ENCODE data around the gene ABLIM2.

ABLIM2 gene

GRCh38 chr4:8181119-8181518, 22.5 kb upstream of the ABLIM2 start:
- TF ChIP-seq EZH2 (optimal IDR thresholded peaks at IDR 0.05; ENCODE audit: low read depth, low read length) = no peak
- TF ChIP-seq EZH2phosphoT487 (IDR thresholded peaks at IDR 0.05; ENCODE audit: low read length) = no peak
- TF ChIP-seq CTCF (IDR thresholded peaks at IDR 0.05; ENCODE audit: low read length) = no peak
- Histone ChIP-seq H3K4me3 (ENCODE audit: low read length) (no peak overlapping the region), H3K9me2 (replicated peaks; ENCODE audit: insufficient read depth, low read length) (no peaks in the 10 kb centered on the region), H3K27me3 (replicated peaks; ENCODE audit: insufficient read depth, low read length) (peaks cover 46% of the 10 kb centered on the region), H3K36me3 (replicated peaks; ENCODE audit: insufficient read depth, low read length) (no peaks in the 10 kb centered on the region), H3K9ac (ENCODE audit: low read length) (no peak overlapping the region), H3F3A (ENCODE audit: insufficient read depth, low read length) (0 out of 2 replicates have a peak, but pooled peaks cover 3% of the 10 kb centered on the region), H3K79me2 (ENCODE audit: low read length) (no peaks in the 10 kb centered on the region), H2AFZ (ENCODE audit: low read length) (no peak overlapping the region), H3K4me1 (ENCODE audit: low read length) (0 out of 2 replicates have a peak, but pooled peaks cover 3% of the 10 kb centered on the region), H3K27ac (ENCODE audit: low read length) (no peak overlapping the region), H3K4me2 (ENCODE audit: low read depth, low read length) (no peak overlapping the region), H4K20me1 (ENCODE audit: insufficient read depth, low read length) (no peaks in the 10 kb centered on the region), H3K9me3 (replicated peaks; ENCODE audit: insufficient read depth, low read length) (no peaks in the 10 kb centered on the region)
- DNase-seq = no peak

- no peaks in the 10 kb centered on the region for H3K9me2 ChIP-seq (replicated peaks; ENCODE audit: insufficient read depth, low read length)
- H2AFZ ChIP-seq (ENCODE audit: low read length) = no peak overlapping the region
- H3K4me1 ChIP-seq (ENCODE audit: low read length) = 0 out of 2 replicates have a peak, but pooled peaks cover under 1% of the 10 kb centered on the region
- H3K4me2 ChIP-seq (ENCODE audit: low read depth, low read length) = no peak overlapping the region
- H3K27me3 ChIP-seq (replicated peaks; ENCODE audit: insufficient read depth, low read length) = peaks cover 40% of the 10 kb centered on the region
- no peak overlapping the region for H3K4me3 ChIP-seq (ENCODE audit: low read length)
- TF ChIP-seq CTCF (IDR thresholded peaks at IDR 0.05; ENCODE audit: low read length) (no peak), EZH2 (optimal IDR thresholded peaks at IDR 0.05; ENCODE audit: low read depth, low read length) (no peak), EZH2phosphoT487 (IDR thresholded peaks at IDR 0.05; ENCODE audit: low read length) (no peak)
- H3F3A ChIP-seq (ENCODE audit: insufficient read depth, low read length) = 0 out of 2 replicates have a peak, but pooled peaks cover 1% of the 10 kb centered on the region
- no peaks in the 10 kb centered on the region for H4K20me1 ChIP-seq (ENCODE audit: insufficient read depth, low read length)
- H3K27ac ChIP-seq (ENCODE audit: low read length) = no peak overlapping the region
- DNase-seq = no peak
- H3K79me2 ChIP-seq (ENCODE audit: low read length) = no peaks in the 10 kb centered on the region
- no peak overlapping the region for H3K9ac ChIP-seq (ENCODE audit: low read length)
- H3K9me3 ChIP-seq (replicated peaks; ENCODE audit: insufficient read depth, low read length) = no peaks in the 10 kb centered on the region
- no peaks in the 10 kb centered on the region for H3K36me3 ChIP-seq (replicated peaks; ENCODE audit: insufficient read depth, low read length)
Observed at GRCh38 chr4:8180310-8181093, 21.9 kb upstream of the ABLIM2 start.

GRCh38 chr4:8179771-8180170, 21.2 kb upstream of the ABLIM2 start:
- H3K9me3 ChIP-seq (replicated peaks; ENCODE audit: insufficient read depth, low read length) = no peaks in the 10 kb centered on the region

More at GRCh38 chr4:8179771-8180170, 21.2 kb upstream of the ABLIM2 start:
- H3K4me1 ChIP-seq (ENCODE audit: low read length) = no peaks in the 10 kb centered on the region
- no peaks in the 10 kb centered on the region for H4K20me1 ChIP-seq (ENCODE audit: insufficient read depth, low read length)
- H3K4me2 ChIP-seq (ENCODE audit: low read depth, low read length) = no peak overlapping the region
- no peak overlapping the region for H3K27ac ChIP-seq (ENCODE audit: low read length)
- H3K9ac ChIP-seq (ENCODE audit: low read length) = no peak overlapping the region
- no peak for TF ChIP-seq CTCF (IDR thresholded peaks at IDR 0.05; ENCODE audit: low read length)
- no peaks in the 10 kb centered on the region for H3K36me3 ChIP-seq (replicated peaks; ENCODE audit: insufficient read depth, low read length)
- no peaks in the 10 kb centered on the region for H3K9me2 ChIP-seq (replicated peaks; ENCODE audit: insufficient read depth, low read length)
- H3F3A ChIP-seq (ENCODE audit: insufficient read depth, low read length) = no peaks in the 10 kb centered on the region
- no peak for DNase-seq
- H3K27me3 ChIP-seq (replicated peaks; ENCODE audit: insufficient read depth, low read length) = peaks cover 36% of the 10 kb centered on the region
- no peak overlapping the region for H3K4me3 ChIP-seq (ENCODE audit: low read length)
- no peak overlapping the region for H2AFZ ChIP-seq (ENCODE audit: low read length)
- H3K79me2 ChIP-seq (ENCODE audit: low read length) = no peaks in the 10 kb centered on the region
